GM12864 (cell line): ENCODE measurements around the gene DSTYK.

ENCODE experiments used
- DNase-seq: peaks from one replicate; pipeline ENCODE4 v3.0.0-alpha.2; 2011; ENCODE audit warnings: low read depth
- H3K4me3 ChIP-seq: 2 replicates; pipeline ENCODE4 v1.5.1; 2011; ENCODE audit warnings: mild to moderate bottlenecking, low read depth, low read length, control low read depth
- TF ChIP-seq, protein P1 (sequence below): IDR thresholded peaks from 2 replicates; pipeline ENCODE4 v1.5.1; 2011; ENCODE audit warnings: low read depth, mild to moderate bottlenecking, moderate library complexity, low read length, control low read depth, inconsistent platforms; ENCODE audit errors: missing control alignments

Gene DSTYK

DNA sequence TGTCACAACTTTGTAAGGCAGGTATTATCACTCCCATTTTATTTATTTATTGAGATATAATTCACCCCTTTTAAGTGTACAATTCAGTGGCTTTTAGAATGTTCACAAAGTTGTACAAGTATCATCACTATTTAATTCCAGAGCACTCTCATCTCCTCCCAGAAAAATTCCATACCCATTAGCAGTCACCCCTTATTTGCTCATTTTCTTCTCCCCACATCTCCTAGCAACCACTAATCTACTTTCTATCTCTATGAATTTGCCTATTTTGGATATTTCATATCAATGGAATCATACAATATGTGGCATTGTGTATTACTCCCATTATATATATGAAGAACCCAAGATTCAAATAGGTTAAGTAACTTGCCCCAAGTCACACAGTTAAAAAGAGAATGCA, 7.0 kb downstream of the DSTYK start:
- TF ChIP-seq, protein P1, sequence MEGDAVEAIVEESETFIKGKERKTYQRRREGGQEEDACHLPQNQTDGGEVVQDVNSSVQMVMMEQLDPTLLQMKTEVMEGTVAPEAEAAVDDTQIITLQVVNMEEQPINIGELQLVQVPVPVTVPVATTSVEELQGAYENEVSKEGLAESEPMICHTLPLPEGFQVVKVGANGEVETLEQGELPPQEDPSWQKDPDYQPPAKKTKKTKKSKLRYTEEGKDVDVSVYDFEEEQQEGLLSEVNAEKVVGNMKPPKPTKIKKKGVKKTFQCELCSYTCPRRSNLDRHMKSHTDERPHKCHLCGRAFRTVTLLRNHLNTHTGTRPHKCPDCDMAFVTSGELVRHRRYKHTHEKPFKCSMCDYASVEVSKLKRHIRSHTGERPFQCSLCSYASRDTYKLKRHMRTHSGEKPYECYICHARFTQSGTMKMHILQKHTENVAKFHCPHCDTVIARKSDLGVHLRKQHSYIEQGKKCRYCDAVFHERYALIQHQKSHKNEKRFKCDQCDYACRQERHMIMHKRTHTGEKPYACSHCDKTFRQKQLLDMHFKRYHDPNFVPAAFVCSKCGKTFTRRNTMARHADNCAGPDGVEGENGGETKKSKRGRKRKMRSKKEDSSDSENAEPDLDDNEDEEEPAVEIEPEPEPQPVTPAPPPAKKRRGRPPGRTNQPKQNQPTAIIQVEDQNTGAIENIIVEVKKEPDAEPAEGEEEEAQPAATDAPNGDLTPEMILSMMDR = no peak
- DNase-seq = no peak

DNA sequence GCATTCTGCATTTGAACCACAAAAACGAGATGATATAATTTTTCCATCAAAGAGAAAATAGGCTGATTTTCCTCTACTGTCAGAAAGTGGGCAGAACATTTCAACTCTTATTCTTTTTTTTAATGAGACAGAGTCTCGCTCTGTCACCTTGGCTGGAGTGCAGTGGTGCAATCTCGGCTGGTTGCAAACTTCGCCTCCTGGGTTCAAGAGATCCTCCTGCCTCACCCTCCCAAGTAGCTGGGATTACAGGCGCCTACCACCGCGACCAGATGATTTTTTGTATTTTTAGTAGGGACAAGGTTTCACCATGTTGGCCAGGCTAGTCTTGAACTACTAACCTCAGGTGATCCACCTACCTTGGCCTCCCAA, 11.6 kb downstream of the DSTYK start:
- DNase-seq = no peak
- TF ChIP-seq, protein P1 = no peak
- H3K4me3 ChIP-seq = no peak overlapping the region

More for the DNA sequence above, 7.0 kb downstream of the DSTYK start:
- no peak overlapping the region for H3K4me3 ChIP-seq

DNA sequence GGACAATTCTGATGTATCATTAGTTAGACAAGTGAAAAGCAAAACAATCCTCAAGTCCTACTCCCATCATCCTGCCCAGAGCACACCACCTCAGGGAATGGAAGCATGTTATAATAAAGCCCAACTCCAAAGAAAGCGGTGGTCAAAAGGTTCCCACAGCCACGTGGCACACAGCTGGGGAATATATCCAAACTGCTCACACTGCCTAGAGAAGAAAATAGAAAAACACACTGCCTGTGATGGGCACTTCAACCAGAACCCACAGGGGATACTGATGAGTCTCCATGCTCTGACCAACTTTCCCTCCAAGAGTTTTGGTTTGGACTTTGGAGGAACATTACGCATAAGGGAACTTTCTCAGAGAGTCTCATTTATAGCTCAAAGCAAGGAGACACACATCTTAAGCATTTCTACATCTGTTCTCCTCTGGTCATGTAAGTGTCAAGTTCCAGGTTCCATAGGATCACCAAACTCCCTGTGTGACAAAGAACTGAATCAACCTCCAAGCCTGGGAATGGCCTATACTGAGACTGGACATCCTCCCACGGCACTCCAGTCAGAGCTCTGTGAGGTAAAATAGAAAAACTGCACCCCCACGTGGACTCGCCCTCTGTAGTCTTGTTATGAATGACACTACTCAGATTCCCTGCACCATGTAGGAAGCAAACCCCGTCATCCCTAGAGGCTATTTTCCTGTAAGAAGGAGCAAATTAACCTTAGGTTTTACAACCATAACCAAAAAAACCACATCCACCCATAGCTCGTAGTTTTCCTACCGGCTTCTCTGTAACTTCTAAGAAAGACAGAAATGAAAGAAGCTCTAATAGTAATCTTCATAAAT, 12.2 kb downstream of the DSTYK start:
- DNase-seq = no peak
- no peak overlapping the region for H3K4me3 ChIP-seq
- TF ChIP-seq, protein P1 = no peak

DNA sequence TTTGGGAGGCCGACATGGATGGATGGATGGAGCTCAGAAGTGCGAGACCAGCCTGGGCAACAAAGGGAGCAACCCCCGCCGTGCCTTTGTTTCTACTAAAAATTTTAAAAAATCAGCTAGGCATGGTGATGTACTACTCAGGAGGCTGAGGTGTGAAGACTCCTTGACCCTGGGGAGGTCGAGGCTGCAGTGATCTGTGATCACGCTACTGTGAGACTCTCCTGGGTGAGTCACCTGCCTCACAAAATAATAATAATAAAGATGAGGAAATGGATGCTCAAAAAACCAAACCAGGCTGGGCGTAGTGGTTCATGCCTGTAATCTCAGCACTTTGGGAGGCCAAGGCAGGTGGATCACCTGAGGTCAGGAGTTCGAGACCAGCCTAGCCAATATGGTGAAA, 19.2 kb downstream of the DSTYK start:
- no peak overlapping the region for H3K4me3 ChIP-seq
- no peak for DNase-seq
- TF ChIP-seq, protein P1 = no peak

DNA sequence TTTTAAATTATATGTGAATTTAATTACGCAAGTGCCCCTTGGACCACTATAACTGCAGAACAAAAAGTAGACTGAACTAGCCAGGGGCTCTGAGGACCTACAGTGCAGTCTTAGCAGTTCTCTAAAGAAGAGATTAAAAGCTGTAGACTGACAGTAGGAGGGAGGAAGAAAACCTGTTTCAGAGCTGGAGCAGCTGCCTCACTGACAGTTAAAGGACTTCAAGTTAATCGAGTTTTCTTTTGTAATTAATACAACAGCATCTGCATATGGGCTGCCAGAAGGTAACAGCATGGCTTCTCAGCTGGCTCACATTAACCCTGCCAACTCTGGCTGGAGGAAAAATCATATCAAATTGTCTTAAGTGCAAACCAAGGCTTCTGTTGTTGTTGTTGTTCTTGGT, 19.9 kb downstream of the DSTYK start:
- no peak overlapping the region for H3K4me3 ChIP-seq
- TF ChIP-seq, protein P1 = no peak
- no peak for DNase-seq

DNA sequence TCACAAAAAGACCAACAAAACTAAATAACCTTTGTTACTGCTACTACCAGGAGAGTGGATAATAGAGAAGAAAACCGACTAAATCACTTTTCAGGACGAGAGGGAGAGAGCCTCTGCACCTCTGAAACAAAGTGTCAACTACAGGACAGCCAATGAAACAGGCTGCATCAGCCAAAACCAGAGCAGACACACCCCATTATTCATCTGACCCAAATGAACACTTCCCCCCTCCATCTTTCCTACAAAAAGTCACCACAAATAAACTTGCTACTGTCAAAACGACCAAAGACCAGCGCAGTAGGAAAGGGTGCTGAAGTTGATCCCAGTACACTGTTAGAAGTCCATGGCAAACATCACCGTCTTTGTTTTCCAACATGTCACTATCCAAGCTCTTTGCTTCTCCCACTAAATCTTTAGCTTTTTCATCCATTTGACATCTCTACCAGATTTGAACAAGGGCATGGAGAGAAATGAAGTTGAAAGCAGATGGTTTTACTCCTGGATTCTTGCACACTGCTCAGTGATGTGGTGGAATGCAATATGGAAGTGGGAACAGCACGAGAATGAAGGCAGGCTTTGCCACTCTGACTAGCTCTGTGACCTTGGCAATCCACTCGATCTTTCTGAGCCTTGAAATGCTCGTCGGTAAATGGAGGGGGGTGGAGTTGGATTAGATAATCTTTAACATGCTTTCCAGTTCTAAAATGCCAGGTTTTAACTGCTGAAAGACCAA, 20.5 kb downstream of the DSTYK start:
- no peak for DNase-seq
- TF ChIP-seq, protein P1 = no peak
- no peak overlapping the region for H3K4me3 ChIP-seq
